SKM-1 treated with dmso at 0.1 percent for 144 hours (cell line): ENCODE results near the gene FARP2.
"Not testable (repeated sequence)": the region's sequence is repeated elsewhere in the genome, so short reads cannot be mapped to it uniquely, and the experiment has no call there.

ENCODE experiments used
- DNase-seq: peaks from one replicate; lab custom pipeline; 2025; ENCODE audit not compliant: unreplicated experiment; lab: John Stamatoyannopoulos, UW

Gene FARP2

GRCh38 chr2:241355983-241356870, at the start of gene FARP2:
Gene FARP2 (plus strand): TSS chr2:241356285. CDS start chr2:241373108, 16,823 bp downstream.
- DNase-seq = peak; percentile 92

- no peak for DNase-seq
These were observed 49.0 kb upstream of the FARP2 start for GRCh38 chr2:241307055-241307454.

- DNase-seq = no peak
These were observed 47.8 kb upstream of the FARP2 start for GRCh38 chr2:241308267-241308666.

- no peak for DNase-seq
These were observed 47.1 kb upstream of the FARP2 start for GRCh38 chr2:241308832-241309500.

- DNase-seq = peak; percentile 82
These were observed 46.4 kb upstream of the FARP2 start for GRCh38 chr2:241309684-241310117.

- DNase-seq = no peak
These were observed 45.0 kb upstream of the FARP2 start for GRCh38 chr2:241310917-241311566.

GRCh38 chr2:241312082-241312481, 44.0 kb upstream of the FARP2 start:
- no peak for DNase-seq

GRCh38 chr2:241313543-241314095, 42.5 kb upstream of the FARP2 start:
- DNase-seq = no peak

- peak; percentile 73 for DNase-seq
These were observed 41.6 kb upstream of the FARP2 start for GRCh38 chr2:241314226-241315092.

- peak; percentile 94 for DNase-seq
These were observed 40.8 kb upstream of the FARP2 start, which contains the start of gene HDLBP for GRCh38 chr2:241315093-241315878. Gene HDLBP (minus strand): TSS chr2:241315672. CDS start chr2:241266869, 48,803 bp downstream.

GRCh38 chr2:241315879-241316631, 40.0 kb upstream of the FARP2 start, which contains the start of gene SEPTIN2:
Gene SEPTIN2 (plus strand): TSS chr2:241315925. CDS start chr2:241324233, 8,308 bp downstream.
- DNase-seq = peak; percentile 30

- DNase-seq = no peak
These were observed 39.3 kb upstream of the FARP2 start for GRCh38 chr2:241316825-241317224.

GRCh38 chr2:241317391-241317790, 38.7 kb upstream of the FARP2 start:
- peak; percentile 39 for DNase-seq

GRCh38 chr2:241318830-241319229, 37.3 kb upstream of the FARP2 start:
- DNase-seq = not testable (repeated sequence)

GRCh38 chr2:241320394-241320793, 35.7 kb upstream of the FARP2 start:
- DNase-seq = no peak

- no peak for DNase-seq
These were observed 35.1 kb upstream of the FARP2 start for GRCh38 chr2:241321033-241321432.

GRCh38 chr2:241321886-241322285, 34.2 kb upstream of the FARP2 start:
- DNase-seq = no peak

- no peak for DNase-seq
These were observed 32.3 kb upstream of the FARP2 start for GRCh38 chr2:241323778-241324177.

GRCh38 chr2:241324775-241325174, 31.3 kb upstream of the FARP2 start:
- DNase-seq = peak; percentile 8
